ENCODE data around the gene NEGR1. TPM values are rescaled to one million over a fixed set of nuclear protein-coding genes. Genes with fewer than 3 reads are reported as not detected.

Gene NEGR1
- total and polyA plus RNA-seq, 9 donors = 4.7 to 15.1 (median 9.1) TPM

DNA sequence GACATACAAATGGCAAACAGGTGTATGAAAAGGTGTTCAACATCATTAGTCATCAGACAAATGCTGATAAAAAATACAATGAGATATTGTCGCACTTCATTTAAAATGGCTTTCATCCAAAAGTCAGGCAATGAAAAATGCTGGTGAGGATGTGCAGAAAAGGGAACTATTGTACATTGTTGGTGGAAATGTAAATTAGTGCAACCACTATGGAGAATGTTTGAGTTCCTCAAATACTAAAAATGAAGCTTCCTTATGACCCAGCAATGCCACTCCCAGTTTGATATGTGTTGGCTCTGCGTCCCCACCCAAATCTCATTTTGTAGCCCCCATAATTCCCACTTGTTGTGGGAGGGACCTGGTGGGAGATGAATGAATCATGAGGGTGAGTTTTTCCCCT, 891.8 kb downstream of the NEGR1 start:
- 84 to 94% (median 89%) methylated on average over 2 of the region's 2 CpGs for WGBS, 3 donors
- Histone ChIP-seq H3K36me3 (no peaks in the 10 kb centered on the region), H3K9me3 (no peaks in the 10 kb centered on the region), H3K4me3 (no peak overlapping the region), H3K4me1 (ENCODE audit: insufficient read depth) (no peaks in the 10 kb centered on the region), H3K27ac (no peak overlapping the region), H3K27me3 (no peaks in the 10 kb centered on the region)
- TF ChIP-seq EP300 (IDR thresholded peaks at IDR 0.05) (no peak), POLR2A (IDR thresholded peaks at IDR 0.05) (no peak)
- TF ChIP-seq, protein P1, sequence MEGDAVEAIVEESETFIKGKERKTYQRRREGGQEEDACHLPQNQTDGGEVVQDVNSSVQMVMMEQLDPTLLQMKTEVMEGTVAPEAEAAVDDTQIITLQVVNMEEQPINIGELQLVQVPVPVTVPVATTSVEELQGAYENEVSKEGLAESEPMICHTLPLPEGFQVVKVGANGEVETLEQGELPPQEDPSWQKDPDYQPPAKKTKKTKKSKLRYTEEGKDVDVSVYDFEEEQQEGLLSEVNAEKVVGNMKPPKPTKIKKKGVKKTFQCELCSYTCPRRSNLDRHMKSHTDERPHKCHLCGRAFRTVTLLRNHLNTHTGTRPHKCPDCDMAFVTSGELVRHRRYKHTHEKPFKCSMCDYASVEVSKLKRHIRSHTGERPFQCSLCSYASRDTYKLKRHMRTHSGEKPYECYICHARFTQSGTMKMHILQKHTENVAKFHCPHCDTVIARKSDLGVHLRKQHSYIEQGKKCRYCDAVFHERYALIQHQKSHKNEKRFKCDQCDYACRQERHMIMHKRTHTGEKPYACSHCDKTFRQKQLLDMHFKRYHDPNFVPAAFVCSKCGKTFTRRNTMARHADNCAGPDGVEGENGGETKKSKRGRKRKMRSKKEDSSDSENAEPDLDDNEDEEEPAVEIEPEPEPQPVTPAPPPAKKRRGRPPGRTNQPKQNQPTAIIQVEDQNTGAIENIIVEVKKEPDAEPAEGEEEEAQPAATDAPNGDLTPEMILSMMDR (IDR thresholded peaks at IDR 0.05) = no peak
- intact Hi-C loops (cut with DNase I) = no loop called here
- DNase-seq = no peak

DNA sequence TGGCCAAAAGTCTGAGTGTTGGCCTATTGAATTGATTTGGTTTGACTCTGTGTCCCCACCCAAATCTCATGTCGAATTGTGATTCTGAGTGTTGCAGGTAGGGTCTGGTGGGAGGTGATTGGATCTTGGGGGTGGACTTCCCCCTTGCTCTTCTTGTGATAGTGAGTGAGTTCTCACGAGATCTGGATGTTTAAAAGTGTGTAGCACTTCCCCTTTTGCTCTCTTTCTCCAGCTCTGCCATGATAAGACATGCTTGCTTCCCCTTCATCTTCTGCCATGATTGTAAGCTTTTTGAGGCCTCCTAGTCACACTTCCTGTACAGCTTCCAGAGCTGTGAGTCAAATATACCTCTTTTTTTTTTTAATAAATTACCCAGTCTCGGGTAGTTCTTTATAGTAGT, 904.5 kb downstream of the NEGR1 start:
- TF ChIP-seq, protein P1 (IDR thresholded peaks at IDR 0.05) = no peak
- TF ChIP-seq EP300 (IDR thresholded peaks at IDR 0.05) (no peak), POLR2A (IDR thresholded peaks at IDR 0.05) (no peak)
- no peak for DNase-seq
- Histone ChIP-seq H3K36me3 (no peaks in the 10 kb centered on the region), H3K4me3 (no peak overlapping the region), H3K9me3 (no peaks in the 10 kb centered on the region), H3K4me1 (ENCODE audit: insufficient read depth) (no peaks in the 10 kb centered on the region), H3K27ac (no peak overlapping the region), H3K27me3 (no peaks in the 10 kb centered on the region)
- 87 to 92% (median 91%) methylated on average over 3 of the region's 3 CpGs for WGBS, 3 donors
- intact Hi-C loops (cut with DNase I) = no loop called here

DNA sequence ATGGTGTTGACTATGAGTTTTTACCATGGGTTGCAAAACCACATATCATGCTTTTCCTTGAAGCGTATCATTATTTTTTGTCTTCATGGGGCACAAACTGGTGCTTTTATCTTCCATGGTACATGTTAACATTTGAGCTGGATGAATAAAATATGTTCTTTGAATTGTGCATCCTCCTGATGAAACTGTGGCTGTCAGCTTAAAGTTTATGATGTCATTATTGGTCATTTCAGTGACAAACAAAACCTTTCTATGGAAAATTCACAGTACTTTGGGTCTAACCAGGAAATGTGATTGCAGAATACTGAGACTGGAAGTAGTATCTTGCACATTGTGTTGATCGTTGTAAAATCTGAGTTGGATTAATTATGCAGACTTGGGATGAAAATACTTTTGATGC, 909.8 kb downstream of the NEGR1 start:
- Histone ChIP-seq H3K9me3 (no peaks in the 10 kb centered on the region), H3K27me3 (no peaks in the 10 kb centered on the region), H3K4me3 (no peak overlapping the region), H3K4me1 (ENCODE audit: insufficient read depth) (no peaks in the 10 kb centered on the region), H3K27ac (no peak overlapping the region), H3K36me3 (no peaks in the 10 kb centered on the region)
- intact Hi-C loops (cut with DNase I) = no loop called here
- WGBS, 3 donors = 88 to 96% (median 96%) methylated on average over 2 of the region's 2 CpGs
- TF ChIP-seq, protein P1 (IDR thresholded peaks at IDR 0.05) = no peak
- TF ChIP-seq EP300 (IDR thresholded peaks at IDR 0.05) (no peak), POLR2A (IDR thresholded peaks at IDR 0.05) (no peak)
- DNase-seq = no peak

DNA sequence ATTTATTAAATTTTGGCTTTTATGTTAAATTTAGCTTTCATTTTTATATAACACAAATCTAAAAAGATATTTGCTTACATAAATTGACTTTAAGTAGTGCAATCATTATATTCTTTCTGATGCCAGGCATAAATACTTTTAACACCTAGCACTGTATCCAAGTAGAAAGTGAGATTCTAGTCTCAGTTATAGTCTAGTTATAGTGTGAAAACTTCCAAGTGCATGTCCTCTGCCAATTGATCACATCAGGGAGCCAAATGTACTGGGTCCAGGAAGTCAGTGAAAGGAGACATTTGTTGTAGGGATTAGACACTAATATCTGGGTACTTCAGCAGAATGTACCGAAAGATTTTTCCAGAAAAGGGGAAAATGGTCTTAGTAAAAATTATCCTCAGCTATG, 910.8 kb downstream of the NEGR1 start:
- Histone ChIP-seq H3K36me3 (no peaks in the 10 kb centered on the region), H3K27me3 (no peaks in the 10 kb centered on the region), H3K9me3 (no peaks in the 10 kb centered on the region), H3K4me3 (no peak overlapping the region), H3K27ac (no peak overlapping the region), H3K4me1 (ENCODE audit: insufficient read depth) (no peaks in the 10 kb centered on the region)
- no peak for DNase-seq
- TF ChIP-seq EP300 (IDR thresholded peaks at IDR 0.05) = no peak
- no peak for TF ChIP-seq POLR2A (IDR thresholded peaks at IDR 0.05)
- TF ChIP-seq, protein P1 (IDR thresholded peaks at IDR 0.05) = no peak
- intact Hi-C loops (cut with DNase I) = no loop called here
- 95 to 97% (median 97%) methylated on average over 1 of the region's 1 CpG for WGBS, 3 donors

All from ovary (tissue), 9 donors.